Measurements from ENCODE around the gene GOLT1A.

Gene GOLT1A

DNA sequence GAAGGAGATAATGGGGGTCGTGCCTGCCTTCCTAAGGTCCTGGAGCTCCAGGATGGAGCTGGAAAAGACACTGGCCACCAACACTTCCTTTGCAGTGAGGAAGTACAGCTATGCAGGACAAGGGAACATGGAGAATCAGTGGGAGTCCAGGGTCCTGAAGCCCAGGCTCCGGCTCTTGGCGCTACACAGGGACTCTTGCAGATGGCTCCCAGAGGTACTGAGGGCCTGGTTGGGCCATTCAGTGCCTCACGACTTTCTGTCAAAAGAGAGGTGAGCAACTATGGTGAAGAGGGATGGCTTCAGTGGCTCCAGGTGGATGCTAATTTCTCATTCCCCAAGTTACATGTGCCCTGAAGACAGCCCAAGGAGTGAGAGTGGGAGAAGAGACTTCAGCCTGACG lies 60.1 kb downstream of the GOLT1A start:
- no peak for DNase-seq

DNA sequence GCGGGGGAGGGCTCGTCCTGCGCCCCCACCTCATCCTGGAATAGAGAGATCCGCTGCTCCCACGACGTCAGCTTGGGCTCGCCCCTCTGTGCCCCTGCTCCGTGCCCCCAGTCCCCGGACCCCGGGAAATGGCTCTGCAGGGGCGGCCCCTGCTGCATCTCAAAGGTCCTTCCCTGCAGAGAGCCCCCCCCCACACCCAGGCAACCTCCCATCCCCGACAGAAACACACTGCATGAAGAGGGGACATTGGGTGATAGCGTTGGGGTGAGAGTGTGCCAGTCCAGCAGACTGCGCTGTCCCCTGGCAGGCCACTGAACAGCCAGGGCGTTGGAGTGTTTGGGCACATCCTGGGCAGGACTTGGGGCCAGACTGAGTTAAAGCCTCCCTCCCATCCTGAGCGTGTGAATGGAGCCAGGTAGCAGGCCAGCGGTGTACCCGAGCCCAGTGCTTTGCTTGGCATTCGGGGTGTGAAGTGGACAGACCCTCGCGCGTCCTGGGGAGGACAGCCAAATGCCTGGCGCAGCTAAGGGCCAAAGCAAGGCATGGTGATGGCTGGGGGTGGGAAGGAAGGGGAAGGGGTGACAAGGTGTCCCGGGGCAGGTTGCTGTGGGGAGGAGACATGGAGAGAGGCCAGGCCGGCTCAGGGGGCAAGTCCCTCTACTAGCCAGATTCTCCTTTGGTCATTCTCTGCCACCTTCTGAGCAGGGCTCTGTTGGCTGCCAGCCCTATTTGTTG lies 61.3 kb downstream of the GOLT1A start:
- peak in 1 of 6 experiments; percentile 47 for DNase-seq

- DNase-seq, result peak; percentile 33 to 76 (median 67)
Measured at GRCh38 chr1:204151552-204152309, 62.1 kb downstream of the GOLT1A start, which contains the start of gene ETNK2. Gene ETNK2, minus strand, starts transcription at chr1:204152044. Its CDS starts 192 bp downstream, at chr1:204151852.

DNA sequence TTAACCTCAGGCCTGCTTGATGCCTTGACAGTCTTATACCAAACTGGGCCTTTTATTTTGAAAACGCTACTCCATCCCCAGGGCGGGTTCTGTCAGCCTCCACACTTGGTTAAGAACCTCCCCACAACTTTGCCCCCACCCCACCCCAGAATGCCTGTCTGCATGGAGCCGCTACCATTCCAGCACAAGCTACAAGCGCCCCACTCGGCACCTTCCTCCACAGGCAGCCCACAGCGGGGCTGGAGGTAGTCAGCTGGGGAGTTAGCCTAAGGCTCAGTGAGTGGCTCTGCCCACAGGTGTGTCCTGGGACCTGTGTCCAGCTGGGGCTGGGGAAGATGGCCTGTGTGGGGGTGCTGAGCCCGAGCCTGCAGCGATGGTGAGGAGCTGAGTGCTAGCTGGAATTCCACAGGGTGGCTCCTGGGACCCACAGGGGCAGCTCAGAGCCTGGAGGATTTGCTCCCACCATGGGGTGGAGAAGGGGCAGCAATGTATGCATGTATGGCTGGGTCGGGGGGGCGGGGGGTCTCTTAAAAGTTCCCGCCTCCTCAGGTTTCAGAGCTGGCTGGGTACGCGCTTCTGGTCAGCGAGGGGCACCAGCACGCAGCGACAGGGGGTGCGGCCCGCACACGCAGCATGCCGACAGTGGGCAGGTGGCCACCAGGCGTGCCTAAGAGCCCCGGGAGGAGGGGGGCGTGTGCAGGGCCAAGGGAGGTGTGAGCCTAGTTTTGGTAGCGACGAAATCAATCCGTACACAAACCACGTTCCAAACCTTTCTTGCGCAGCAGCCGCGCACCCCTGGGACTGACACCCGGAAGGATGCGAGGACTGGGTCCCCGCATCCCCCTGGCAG lies 62.9 kb downstream of the GOLT1A start:
- no peak for DNase-seq

GRCh38 chr1:204149635-204150565 lies 63.9 kb downstream of the GOLT1A start:
- DNase-seq, result no peak

GRCh38 chr1:204149107-204149506 lies 64.7 kb downstream of the GOLT1A start:
- DNase-seq, result no peak

All from stimulated activated naive CD4-positive, alpha-beta T cell (primary cell).